ENCODE data around the gene RIMBP2.

The RIMBP2 gene

GRCh38 chr12:130391186-130391585, 324.9 kb downstream of the RIMBP2 start:
- no peak for DNase-seq

GRCh38 chr12:130385193-130385592, 330.9 kb downstream of the RIMBP2 start:
- no peak for DNase-seq

- DNase-seq = no peak
Observed at GRCh38 chr12:130384234-130384633, 331.9 kb downstream of the RIMBP2 start.

- DNase-seq = no peak
Observed at GRCh38 chr12:130382818-130383217, 333.3 kb downstream of the RIMBP2 start.

GRCh38 chr12:130375296-130376287, 340.5 kb downstream of the RIMBP2 start:
- no peak for DNase-seq

GRCh38 chr12:130374083-130374482, 342.0 kb downstream of the RIMBP2 start:
- no peak for DNase-seq

GRCh38 chr12:130372936-130373335, 343.2 kb downstream of the RIMBP2 start:
- DNase-seq = no peak

- no peak for DNase-seq
Observed at GRCh38 chr12:130371296-130371695, 344.8 kb downstream of the RIMBP2 start.

- DNase-seq = no peak
Observed at GRCh38 chr12:130369816-130370215, 346.3 kb downstream of the RIMBP2 start.

GRCh38 chr12:130367523-130367922, 348.6 kb downstream of the RIMBP2 start:
- no peak for DNase-seq

GRCh38 chr12:130367003-130367402, 349.1 kb downstream of the RIMBP2 start:
- DNase-seq = no peak

- DNase-seq = no peak
Observed at GRCh38 chr12:130366159-130366558, 349.9 kb downstream of the RIMBP2 start.

- no peak for DNase-seq
Observed at GRCh38 chr12:130364578-130364977, 351.5 kb downstream of the RIMBP2 start.

- DNase-seq = no peak
Observed at GRCh38 chr12:130362060-130362459, 354.0 kb downstream of the RIMBP2 start.

GRCh38 chr12:130357729-130358330, 358.3 kb downstream of the RIMBP2 start:
- no peak for DNase-seq

- no peak for DNase-seq
Observed at GRCh38 chr12:130357241-130357640, 358.9 kb downstream of the RIMBP2 start.

GRCh38 chr12:130356222-130356621, 359.9 kb downstream of the RIMBP2 start:
- no peak for DNase-seq

GRCh38 chr12:130354407-130354806, 361.7 kb downstream of the RIMBP2 start:
- DNase-seq = no peak

- DNase-seq = no peak
Observed at GRCh38 chr12:130353081-130353480, 363.0 kb downstream of the RIMBP2 start.

- DNase-seq = no peak
Observed at GRCh38 chr12:130351326-130351725, 364.8 kb downstream of the RIMBP2 start.

GRCh38 chr12:130350715-130351114, 365.4 kb downstream of the RIMBP2 start:
- DNase-seq = no peak

GRCh38 chr12:130347588-130347987, 368.5 kb downstream of the RIMBP2 start:
- DNase-seq = no peak
